Ectodermal cell (in vitro differentiated cells): ENCODE data around the gene SUGT1.

Experiments used
- H3K27ac ChIP-seq: 2 replicates; pipeline ENCODE4 v1.7.0; 2013; ENCODE audit warnings: mild to moderate bottlenecking, low read depth, low read length; ENCODE audit not compliant: insufficient read depth, poor library complexity, severe bottlenecking
- H3K27me3 ChIP-seq: 2 replicates; pipeline ENCODE4 v1.7.0; 2013; ENCODE audit warnings: mild to moderate bottlenecking, low read length; ENCODE audit not compliant: insufficient read depth, control insufficient read depth, poor library complexity, severe bottlenecking
- H3K36me3 ChIP-seq: one replicate; pipeline ENCODE4 v1.7.0; 2013; ENCODE audit warnings: low read length; ENCODE audit not compliant: control insufficient read depth, insufficient read depth
- H3K4me1 ChIP-seq: one replicate; pipeline ENCODE4 v1.7.0; 2013; ENCODE audit warnings: low read length; ENCODE audit not compliant: control insufficient read depth, insufficient read depth
- H3K4me3 ChIP-seq: 2 replicates; pipeline ENCODE4 v1.7.0; 2013; ENCODE audit warnings: low read depth, low read length, control low read depth; ENCODE audit not compliant: insufficient read depth
- H3K9me3 ChIP-seq: 2 replicates; pipeline ENCODE4 v1.7.0; 2013; ENCODE audit warnings: mild to moderate bottlenecking, low read length, moderate library complexity; ENCODE audit not compliant: control insufficient read depth
- WGBS, 2 experiments: methylation state at CpG; one replicate each; pipeline ENCODE4 v1.1.7; 2013; ENCODE audit warnings: missing lambda C conversion rate in 2 of 2; 5-methylcytosine and 5-hydroxymethylcytosine counted together

The SUGT1 gene

GRCh38 chr13:52746141-52746540, 93.5 kb downstream of the SUGT1 start:
- 78 to 82% methylated on average over 3 of the region's 3 CpGs for WGBS, 2 experiments

GRCh38 chr13:52749419-52749818, 96.8 kb downstream of the SUGT1 start:
- H3K27ac ChIP-seq = no peak overlapping the region
- H3K4me3 ChIP-seq = no peak overlapping the region
- no peaks in the 10 kb centered on the region for H3K9me3 ChIP-seq
- H3K4me1 ChIP-seq = no peaks in the 10 kb centered on the region
- H3K36me3 ChIP-seq = no peaks in the 10 kb centered on the region
- 93 to 94% methylated on average over 4 to 5 of the region's 5 CpGs for WGBS, 2 experiments
- H3K27me3 ChIP-seq = no peaks in the 10 kb centered on the region

More at GRCh38 chr13:52746141-52746540, 93.5 kb downstream of the SUGT1 start:
- no peak overlapping the region for H3K27ac ChIP-seq
- H3K4me3 ChIP-seq = no peak overlapping the region
- H3K9me3 ChIP-seq = no peaks in the 10 kb centered on the region
- no peaks in the 10 kb centered on the region for H3K4me1 ChIP-seq
- no peaks in the 10 kb centered on the region for H3K36me3 ChIP-seq
- H3K27me3 ChIP-seq = no peaks in the 10 kb centered on the region
